ENCODE data around the gene S100A10.

GRCh38 chr1:152021569-152021968, 27.9 kb upstream of the S100A10 start:
- TF ChIP-seq, protein P1, sequence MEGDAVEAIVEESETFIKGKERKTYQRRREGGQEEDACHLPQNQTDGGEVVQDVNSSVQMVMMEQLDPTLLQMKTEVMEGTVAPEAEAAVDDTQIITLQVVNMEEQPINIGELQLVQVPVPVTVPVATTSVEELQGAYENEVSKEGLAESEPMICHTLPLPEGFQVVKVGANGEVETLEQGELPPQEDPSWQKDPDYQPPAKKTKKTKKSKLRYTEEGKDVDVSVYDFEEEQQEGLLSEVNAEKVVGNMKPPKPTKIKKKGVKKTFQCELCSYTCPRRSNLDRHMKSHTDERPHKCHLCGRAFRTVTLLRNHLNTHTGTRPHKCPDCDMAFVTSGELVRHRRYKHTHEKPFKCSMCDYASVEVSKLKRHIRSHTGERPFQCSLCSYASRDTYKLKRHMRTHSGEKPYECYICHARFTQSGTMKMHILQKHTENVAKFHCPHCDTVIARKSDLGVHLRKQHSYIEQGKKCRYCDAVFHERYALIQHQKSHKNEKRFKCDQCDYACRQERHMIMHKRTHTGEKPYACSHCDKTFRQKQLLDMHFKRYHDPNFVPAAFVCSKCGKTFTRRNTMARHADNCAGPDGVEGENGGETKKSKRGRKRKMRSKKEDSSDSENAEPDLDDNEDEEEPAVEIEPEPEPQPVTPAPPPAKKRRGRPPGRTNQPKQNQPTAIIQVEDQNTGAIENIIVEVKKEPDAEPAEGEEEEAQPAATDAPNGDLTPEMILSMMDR (IDR thresholded peaks at IDR 0.05; ENCODE audit: low read length), result no peak
- TF ChIP-seq EZH2phosphoT487 (IDR thresholded peaks at IDR 0.05; ENCODE audit: low read length), result no peak

Data from MM.1S (cell line).